Activated T-cell treated with anti-CD3 and anti-CD28 coated beads, Interleukin-2, amount 50 U/mL, for 48 hours (primary cell): ENCODE results near the gene PRPSAP1.

Experiments used
- DNase-seq, 2 experiments: peaks; one replicate each; pipeline ENCODE4 v3.0.0-alpha.2; 2020

Gene PRPSAP1

DNA sequence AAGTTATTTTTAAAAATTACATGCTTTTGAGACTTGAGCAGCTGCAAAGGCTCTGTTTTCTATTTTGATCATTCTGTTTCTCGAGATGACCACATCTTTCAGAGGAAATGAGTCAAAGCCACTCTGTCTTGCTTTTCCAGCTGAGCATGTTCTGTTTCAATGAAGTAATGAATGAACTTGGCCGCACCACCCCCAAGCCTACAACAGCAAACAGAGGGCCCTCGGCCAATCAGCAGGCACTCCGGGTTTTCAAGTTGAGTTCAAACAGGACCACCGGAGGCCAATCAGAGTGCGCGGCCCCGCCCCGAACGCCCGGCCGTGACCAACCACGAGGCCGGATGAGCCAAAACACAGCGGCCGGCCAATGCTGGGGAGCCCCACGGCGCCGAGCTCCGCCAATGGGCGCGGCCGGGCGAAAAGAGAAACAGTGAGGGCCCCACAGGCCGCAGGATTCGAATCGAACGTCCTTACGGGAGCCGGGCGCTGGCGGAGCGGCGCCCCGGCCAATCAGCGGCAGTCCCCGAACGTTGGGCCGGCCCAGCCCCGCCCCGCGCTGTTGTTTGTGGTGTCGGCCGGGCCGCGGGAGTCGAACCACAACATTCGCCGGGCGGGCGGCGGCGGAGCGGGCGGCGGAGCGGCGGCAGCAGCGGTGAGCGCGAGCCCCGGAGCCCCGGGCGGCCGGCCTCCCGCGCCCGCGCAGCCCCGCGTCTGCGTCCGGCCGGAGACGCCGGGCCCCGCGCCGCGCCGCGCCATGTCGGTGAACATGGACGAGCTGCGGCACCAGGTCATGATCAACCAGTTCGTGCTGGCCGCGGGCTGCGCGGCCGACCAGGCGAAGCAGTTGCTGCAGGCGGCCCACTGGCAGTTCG is 88.7 kb downstream of the PRPSAP1 start, which contains the start of gene UBALD2:
TSS of gene UBALD2 (plus strand) at position 594 of the 869 bp plus-strand sequence. CDS start at position 752, 158 bp downstream.
- DNase-seq: peak; percentile 99

DNA sequence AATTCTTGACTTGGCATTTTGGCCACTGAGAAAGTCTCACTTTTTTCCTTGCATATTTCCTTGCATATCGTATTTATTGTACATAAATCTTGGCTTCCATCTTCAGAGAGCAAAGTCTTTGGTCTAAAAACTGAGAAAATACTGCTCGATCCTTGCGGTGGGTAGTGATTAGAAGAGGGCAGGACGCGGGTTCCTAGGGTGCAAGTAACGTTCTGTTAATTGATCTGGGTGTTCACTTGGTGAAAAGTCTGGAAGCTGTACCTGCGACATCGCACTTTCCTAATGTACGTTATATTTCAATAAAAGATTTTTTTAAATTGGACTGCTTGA is 89.3 kb downstream of the PRPSAP1 start:
- DNase-seq: peak in 1 of 2 experiments; percentile 53

DNA sequence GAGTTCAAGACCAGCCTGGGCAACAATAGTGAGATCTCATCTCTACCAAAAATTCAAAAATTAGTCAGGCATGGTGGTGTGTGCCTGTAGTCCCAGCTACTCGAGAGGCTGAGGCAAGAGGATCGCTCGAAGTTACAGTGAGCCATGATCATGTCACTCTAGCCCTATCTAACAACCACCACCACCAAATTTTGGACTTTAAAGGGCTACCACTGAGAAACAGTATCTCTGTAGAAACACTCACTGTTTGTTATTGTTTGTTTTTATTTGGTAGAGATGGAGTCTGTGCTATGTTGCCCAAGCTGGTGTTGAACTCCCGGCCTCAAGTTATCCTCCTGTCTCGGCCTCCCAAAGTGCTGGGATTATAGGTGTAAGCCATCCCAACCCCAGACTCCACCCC is 89.8 kb downstream of the PRPSAP1 start:
- DNase-seq: no peak

DNA sequence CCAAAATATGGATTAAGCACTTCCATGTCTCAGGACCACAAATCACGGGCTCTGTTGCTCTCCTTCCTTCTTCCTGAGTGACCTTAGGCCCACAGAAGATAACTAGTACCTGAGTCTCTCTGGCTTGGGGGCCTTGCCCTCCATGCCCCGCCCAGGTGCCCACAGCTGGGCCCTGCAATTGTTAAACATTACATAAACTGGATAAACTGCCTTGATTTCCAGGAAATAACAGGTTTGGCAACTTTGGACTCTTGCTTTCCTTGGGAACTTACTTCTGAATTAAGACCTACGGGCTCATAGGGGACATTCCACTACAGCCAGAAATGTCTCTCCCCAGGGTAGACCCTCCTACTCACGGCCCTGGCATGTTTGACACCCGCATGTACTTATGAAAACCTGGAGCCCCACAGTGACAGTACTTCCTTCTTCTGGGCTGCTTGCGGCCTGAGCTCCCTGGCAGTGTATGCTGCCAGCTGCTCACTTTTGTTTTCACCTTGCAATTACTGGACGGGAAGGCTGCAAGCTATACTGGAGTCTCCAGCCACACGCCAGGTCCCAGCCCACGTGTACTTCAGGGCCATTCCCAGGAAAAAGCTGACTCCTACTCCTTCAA is 90.9 kb downstream of the PRPSAP1 start:
- peak in 1 of 2 experiments; percentile 54 for DNase-seq

DNA sequence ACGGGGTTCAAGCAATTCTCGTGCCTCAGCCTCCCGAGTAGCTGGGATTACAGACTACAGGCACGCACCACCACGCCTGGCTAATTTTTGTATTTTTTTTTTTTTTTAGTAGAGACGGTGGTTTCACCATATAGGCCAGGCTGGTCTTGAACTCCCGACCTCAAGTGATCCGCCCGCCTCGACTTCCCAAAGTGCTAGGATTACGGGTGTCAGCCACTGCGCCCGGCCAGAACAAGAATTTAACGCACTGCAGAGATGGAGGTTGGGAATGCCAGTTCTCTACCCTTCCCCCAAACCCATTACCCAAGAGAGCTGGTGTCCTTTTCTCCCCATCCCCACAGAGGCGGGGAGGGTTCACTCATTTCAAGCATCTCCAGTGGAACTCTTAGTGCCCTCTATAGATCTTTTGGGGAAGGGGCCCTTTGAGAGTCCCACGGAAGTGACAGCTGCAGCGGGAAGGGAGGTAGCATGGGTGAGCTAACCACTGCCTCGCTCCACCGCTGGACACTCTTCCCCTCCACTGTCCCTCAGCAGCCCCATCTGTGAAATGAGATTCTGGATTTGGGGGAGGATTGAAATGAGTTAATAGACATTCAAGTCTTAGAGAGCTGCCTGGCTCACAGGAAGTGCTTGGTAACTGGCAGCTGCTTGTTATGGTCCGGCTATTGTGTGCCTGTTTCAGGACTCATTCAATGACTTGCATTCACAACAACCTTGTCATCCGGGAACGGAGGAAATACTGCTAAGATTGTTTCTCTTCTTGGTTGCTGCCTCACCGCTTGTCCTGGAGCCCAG is 92.1 kb downstream of the PRPSAP1 start:
- peak in 1 of 2 experiments; percentile 36 for DNase-seq

DNA sequence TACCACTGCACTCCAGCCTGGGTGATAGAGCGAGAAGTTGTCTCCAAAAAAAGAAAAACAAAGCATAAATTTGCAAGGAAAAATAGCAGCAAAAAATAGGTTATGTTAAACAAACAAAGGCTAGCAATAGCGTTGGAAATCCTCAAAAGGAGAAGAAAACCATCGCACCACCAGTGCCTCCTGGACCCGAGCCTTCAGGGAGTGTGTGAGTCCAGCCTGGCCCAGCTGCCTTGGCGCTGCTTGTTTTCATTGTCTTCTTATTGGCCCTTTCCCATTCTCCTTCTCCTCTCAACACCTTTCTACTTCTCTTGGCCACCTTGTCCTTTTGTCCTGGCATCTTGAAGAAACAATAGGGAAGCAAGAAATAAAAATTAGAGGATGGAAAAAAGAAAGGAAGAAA is 93.0 kb downstream of the PRPSAP1 start:
- DNase-seq: no peak

DNA sequence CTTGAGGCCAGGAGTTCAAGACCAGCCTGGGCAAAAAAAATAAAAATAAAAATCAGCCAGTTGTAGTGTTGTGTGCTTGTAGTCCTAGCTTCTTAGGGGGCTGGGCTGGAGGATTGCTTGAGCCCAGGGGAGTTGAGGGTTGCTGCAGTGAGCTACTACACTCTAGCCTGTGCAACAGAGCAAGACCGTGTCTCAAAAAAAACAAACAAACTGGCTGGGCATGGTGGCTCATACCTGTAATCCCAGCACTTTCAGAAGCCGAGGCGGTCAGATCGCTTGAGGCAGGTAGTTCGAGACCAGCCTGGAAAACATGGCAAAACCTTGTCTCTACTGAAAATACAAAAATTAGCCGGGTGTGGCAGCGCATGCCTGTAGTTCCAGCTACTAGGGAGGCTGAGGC is 93.5 kb downstream of the PRPSAP1 start:
- no peak for DNase-seq
